ENCODE data around the gene ATP2B1.
"Not testable (repeated sequence)": the region's sequence is repeated elsewhere in the genome, so short reads cannot be mapped to it uniquely, and the experiment has no call there.

Gene ATP2B1

DNA sequence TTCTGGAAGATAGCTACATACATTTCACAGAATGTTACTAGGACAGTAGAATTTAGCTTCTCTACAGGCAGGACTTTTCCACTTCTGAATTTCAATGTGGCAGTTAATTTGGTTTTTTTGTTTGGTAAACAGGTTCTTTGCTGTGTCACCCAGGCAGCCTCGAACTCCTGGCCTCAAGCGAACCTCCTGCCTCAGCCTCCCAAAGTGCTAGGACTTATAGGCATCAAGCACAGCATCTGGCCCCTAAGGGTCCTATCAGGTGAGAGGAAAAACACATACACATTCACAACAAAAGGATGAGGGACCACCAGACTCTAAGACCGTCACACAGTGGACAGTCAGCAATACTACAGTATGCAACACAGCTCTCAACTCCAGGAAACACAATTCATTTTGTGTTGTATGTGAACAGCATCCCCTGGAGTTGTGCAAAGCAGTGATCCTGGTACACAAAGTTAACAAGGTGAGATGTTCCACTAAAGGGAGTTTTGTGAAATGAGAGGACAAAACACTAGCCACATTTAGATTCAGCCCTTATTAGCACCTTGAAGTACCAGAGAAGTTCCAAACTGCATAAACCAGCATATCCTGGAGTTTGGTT is 6.9 kb downstream of the ATP2B1 start:
- TF ChIP-seq TAF1 (IDR thresholded peaks at IDR 0.05; ENCODE audit: borderline replicate concordance, low read depth, low read length) (no peak), POLR2AphosphoS5 (IDR thresholded peaks at IDR 0.05; ENCODE audit: low read depth, low read length) (no peak), POLR2A (IDR thresholded peaks at IDR 0.05; ENCODE audit: low read depth, low read length) (no peak)
- FAIRE-seq (peak; percentile 65), DNase-seq (ENCODE audit: insufficient read length) (no peak)

DNA sequence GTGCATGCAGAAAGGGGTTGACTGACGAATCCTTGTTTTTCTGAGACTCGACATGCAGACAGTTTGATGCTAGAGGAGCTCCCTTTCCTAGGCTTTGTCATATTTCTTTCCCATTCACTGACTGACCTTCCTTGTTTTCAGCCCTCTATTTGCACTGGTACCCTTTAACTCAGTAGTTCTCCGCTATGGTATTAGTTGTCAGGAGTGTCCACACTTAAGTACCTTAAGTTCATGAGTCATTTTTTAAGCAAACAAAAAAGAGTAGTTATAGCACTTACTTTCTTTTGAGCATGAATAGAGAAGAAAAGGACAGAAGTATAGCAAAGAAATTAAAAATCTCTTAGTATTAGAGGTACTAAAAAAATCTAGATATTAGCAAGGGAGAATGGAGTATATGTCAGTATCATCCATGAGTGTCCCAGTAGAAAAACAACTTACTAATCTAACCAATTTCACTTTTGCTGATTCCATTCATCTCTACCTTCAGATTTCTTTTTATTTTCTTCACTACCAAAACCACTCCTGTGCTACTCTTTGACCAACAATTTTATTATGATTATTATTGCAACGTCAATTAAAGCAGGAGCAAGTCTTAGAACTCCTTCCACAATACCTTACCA is 8.3 kb downstream of the ATP2B1 start:
- TF ChIP-seq POLR2AphosphoS5 (IDR thresholded peaks at IDR 0.05; ENCODE audit: low read depth, low read length) = no peak
- no peak for TF ChIP-seq TAF1 (IDR thresholded peaks at IDR 0.05; ENCODE audit: borderline replicate concordance, low read depth, low read length)
- TF ChIP-seq POLR2A (IDR thresholded peaks at IDR 0.05; ENCODE audit: low read depth, low read length) = no peak
- FAIRE-seq (no peak), DNase-seq (ENCODE audit: insufficient read length) (no peak)

- TF ChIP-seq TAF1 (IDR thresholded peaks at IDR 0.05; ENCODE audit: borderline replicate concordance, low read depth, low read length) = no peak
- no peak for TF ChIP-seq POLR2A (IDR thresholded peaks at IDR 0.05; ENCODE audit: low read depth, low read length)
- no peak for TF ChIP-seq POLR2AphosphoS5 (IDR thresholded peaks at IDR 0.05; ENCODE audit: low read depth, low read length)
- DNase-seq (ENCODE audit: insufficient read length) = no peak
- no peak for FAIRE-seq
These were observed 10.0 kb downstream of the ATP2B1 start for GRCh38 chr12:89698607-89699006.

- FAIRE-seq; DNase-seq (ENCODE audit: insufficient read length): not testable (repeated sequence)
These were observed 10.9 kb downstream of the ATP2B1 start for GRCh38 chr12:89697728-89698127.

DNA sequence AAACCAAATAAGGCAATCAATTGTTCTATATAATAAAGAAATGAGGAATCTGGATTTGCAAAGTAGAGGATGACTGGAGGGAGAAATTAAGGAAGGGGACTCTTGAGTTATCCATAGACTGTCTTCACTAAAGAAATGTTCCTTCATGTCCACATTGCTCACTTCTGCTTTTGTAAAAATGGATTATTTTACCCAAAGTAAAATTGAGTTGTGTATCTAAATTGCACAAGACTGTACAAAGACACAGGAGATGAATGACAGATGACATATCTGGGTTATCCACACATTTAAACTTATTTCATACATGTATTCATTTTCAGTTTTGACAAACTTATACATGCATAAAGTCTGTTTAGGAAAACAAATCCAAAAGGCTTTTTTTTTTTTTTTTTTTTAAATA is 11.3 kb downstream of the ATP2B1 start:
- DNase-seq (ENCODE audit: insufficient read length) (no peak), FAIRE-seq (no peak)
- TF ChIP-seq POLR2AphosphoS5 (IDR thresholded peaks at IDR 0.05; ENCODE audit: low read depth, low read length) (no peak), TAF1 (IDR thresholded peaks at IDR 0.05; ENCODE audit: borderline replicate concordance, low read depth, low read length) (no peak), POLR2A (IDR thresholded peaks at IDR 0.05; ENCODE audit: low read depth, low read length) (no peak)

DNA sequence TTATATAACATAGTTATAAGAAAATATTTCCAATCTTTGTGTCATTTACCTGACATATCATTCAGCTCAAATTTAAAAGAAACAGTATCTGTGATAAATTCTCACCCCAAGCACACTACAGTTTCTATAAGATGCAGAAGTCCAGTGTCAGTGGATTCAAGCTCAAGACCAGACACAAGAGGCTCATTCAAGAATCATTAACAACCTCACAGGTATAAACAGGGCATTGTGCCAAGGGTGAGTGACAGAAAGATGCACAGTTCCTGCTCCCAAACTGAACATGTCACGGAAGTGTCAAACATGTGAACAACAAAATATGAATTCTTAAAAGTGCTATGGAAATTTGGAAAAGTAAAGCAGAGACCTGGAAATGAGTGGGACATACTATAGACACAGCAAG is 12.8 kb downstream of the ATP2B1 start:
- no peak for TF ChIP-seq POLR2AphosphoS5 (IDR thresholded peaks at IDR 0.05; ENCODE audit: low read depth, low read length)
- DNase-seq (ENCODE audit: insufficient read length) (no peak), FAIRE-seq (no peak)

- DNase-seq (ENCODE audit: insufficient read length) (no peak), FAIRE-seq (no peak)
- TF ChIP-seq POLR2A (IDR thresholded peaks at IDR 0.05; ENCODE audit: low read depth, low read length) (no peak), POLR2AphosphoS5 (IDR thresholded peaks at IDR 0.05; ENCODE audit: low read depth, low read length) (no peak), TAF1 (IDR thresholded peaks at IDR 0.05; ENCODE audit: borderline replicate concordance, low read depth, low read length) (no peak)
These were observed 13.5 kb downstream of the ATP2B1 start for GRCh38 chr12:89695100-89695499.

GRCh38 chr12:89694542-89694941 is 14.1 kb downstream of the ATP2B1 start:
- FAIRE-seq = no peak
- TF ChIP-seq POLR2A (IDR thresholded peaks at IDR 0.05; ENCODE audit: low read depth, low read length) = no peak
- no peak for TF ChIP-seq TAF1 (IDR thresholded peaks at IDR 0.05; ENCODE audit: borderline replicate concordance, low read depth, low read length)
- TF ChIP-seq POLR2AphosphoS5 (IDR thresholded peaks at IDR 0.05; ENCODE audit: low read depth, low read length) = no peak
- DNase-seq (ENCODE audit: insufficient read length) = no peak

- TF ChIP-seq TAF1 (IDR thresholded peaks at IDR 0.05; ENCODE audit: borderline replicate concordance, low read depth, low read length) (no peak), POLR2A (IDR thresholded peaks at IDR 0.05; ENCODE audit: low read depth, low read length) (no peak), POLR2AphosphoS5 (IDR thresholded peaks at IDR 0.05; ENCODE audit: low read depth, low read length) (no peak)
- no peak for FAIRE-seq
- no peak for DNase-seq (ENCODE audit: insufficient read length)
These were observed 14.9 kb downstream of the ATP2B1 start for GRCh38 chr12:89693639-89694202.

GRCh38 chr12:89692439-89692838 is 16.2 kb downstream of the ATP2B1 start:
- DNase-seq (ENCODE audit: insufficient read length) (no peak), FAIRE-seq (no peak)
- TF ChIP-seq TAF1 (IDR thresholded peaks at IDR 0.05; ENCODE audit: borderline replicate concordance, low read depth, low read length) (no peak), POLR2AphosphoS5 (IDR thresholded peaks at IDR 0.05; ENCODE audit: low read depth, low read length) (no peak), POLR2A (IDR thresholded peaks at IDR 0.05; ENCODE audit: low read depth, low read length) (no peak)

DNA sequence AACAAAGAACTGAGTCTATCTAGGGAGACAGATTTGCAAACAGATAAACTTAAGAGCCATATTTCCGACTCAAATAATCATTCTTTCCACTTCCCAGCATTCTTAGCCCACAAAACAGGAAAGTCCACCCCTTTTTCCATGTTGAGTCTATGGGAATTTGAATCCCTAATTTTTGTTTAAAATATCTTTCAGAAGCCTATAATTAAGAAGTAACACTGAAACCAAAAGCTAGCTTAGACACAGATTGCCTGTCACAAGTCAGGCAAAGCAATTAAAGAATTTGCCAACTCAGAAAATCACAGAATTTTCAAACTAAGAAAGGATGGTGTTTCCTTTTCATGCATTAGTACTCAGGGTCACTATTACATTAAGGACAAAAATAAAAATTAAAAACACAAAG is 17.0 kb downstream of the ATP2B1 start:
- FAIRE-seq = no peak
- TF ChIP-seq TAF1 (IDR thresholded peaks at IDR 0.05; ENCODE audit: borderline replicate concordance, low read depth, low read length) (no peak), POLR2A (IDR thresholded peaks at IDR 0.05; ENCODE audit: low read depth, low read length) (no peak), POLR2AphosphoS5 (IDR thresholded peaks at IDR 0.05; ENCODE audit: low read depth, low read length) (no peak)
- no peak for DNase-seq (ENCODE audit: insufficient read length)

- FAIRE-seq (no peak), DNase-seq (ENCODE audit: insufficient read length) (no peak)
- TF ChIP-seq POLR2A (IDR thresholded peaks at IDR 0.05; ENCODE audit: low read depth, low read length) = no peak
- no peak for TF ChIP-seq TAF1 (IDR thresholded peaks at IDR 0.05; ENCODE audit: borderline replicate concordance, low read depth, low read length)
- no peak for TF ChIP-seq POLR2AphosphoS5 (IDR thresholded peaks at IDR 0.05; ENCODE audit: low read depth, low read length)
These were observed 17.7 kb downstream of the ATP2B1 start for GRCh38 chr12:89690925-89691324.

Measured in GM12892 (cell line).